ENCODE data around the gene RAMP3. TPM values are rescaled to one million over a fixed set of nuclear protein-coding genes. Genes with fewer than 3 reads are reported as not detected.

Gene RAMP3
- total and polyA plus RNA-seq, 9 of the 15 experiments (the other 6 are each of a cell fraction or from before 2014, with no cell fraction given): not detected

- TF ChIP-seq E2F8 (IDR thresholded peaks at IDR 0.05; ENCODE audit: low read depth, partially characterized antibody) (no peak), MXD1 (CRISPR knock-in tag; IDR thresholded peaks at IDR 0.05; ENCODE audit: borderline replicate concordance, poor library complexity, severe bottlenecking) (no peak), FOXJ2 (tag; IDR thresholded peaks at IDR 0.05) (no peak), NFYB (IDR thresholded peaks at IDR 0.05; ENCODE audit: extremely low read depth, insufficient read length) (no peak), ZNF445 (CRISPR knock-in tag; IDR thresholded peaks at IDR 0.05; ENCODE audit: low read depth) (no peak), SP1 (CRISPR knock-in tag; IDR thresholded peaks at IDR 0.05) (no peak), SRF (CRISPR knock-in tag; IDR thresholded peaks at IDR 0.05) (no peak), NR2C1 (IDR thresholded peaks at IDR 0.05) (no peak), NR2C1 (tag; IDR thresholded peaks at IDR 0.05) (no peak), ZKSCAN1 (IDR thresholded peaks at IDR 0.05; ENCODE audit: low read depth, low read length) (no peak), HNRNPLL (IDR thresholded peaks at IDR 0.05; ENCODE audit: low read depth, low read length, poor library complexity, severe bottlenecking) (no peak), PCBP1 (IDR thresholded peaks at IDR 0.05; ENCODE audit: low read depth, low read length, poor library complexity, severe bottlenecking) (no peak), ZNF324 (CRISPR knock-in tag; IDR thresholded peaks at IDR 0.05) (no peak), SAFB (IDR thresholded peaks at IDR 0.05; ENCODE audit: borderline replicate concordance, low read depth, low read length) (no peak)
Observed at GRCh38 chr7:45150199-45150598, 7.4 kb upstream of the RAMP3 start (continued).
